Endothelial cell of umbilical vein (primary cell): ENCODE measurements around the gene DNAJC4. TPM values are rescaled to one million over a fixed set of nuclear protein-coding genes. Genes with fewer than 3 reads are reported as not detected.

Source experiments
- BruUV-seq: library from RNA; stranded (reverse); fragments of 400-500 nt; replicated peaks from 2 replicates; lab custom pipeline; 2021; lab: Mats Ljungman, UMichigan
- CTCF ChIA-PET: fragments of 300-600, 350-600 bp; sonication (Branson Sonifier 250); formaldehyde crosslinking; loops from one replicate; lab custom pipeline; 2021; ENCODE audit warnings: antibody characterized with exemption, inconsistent platforms; lab: Charles Lee
- POLR2A ChIA-PET: fragments of 300-600, 350-600 bp; sonication (Branson Sonifier 250); formaldehyde crosslinking; loops from one replicate; lab custom pipeline; 2021; ENCODE audit warnings: antibody characterized with exemption, inconsistent platforms; lab: Charles Lee
- DNase-seq: peaks from one replicate; pipeline ENCODE4 v3.0.0-alpha.2; 2011; ENCODE audit warnings: low read depth, low spot score
- FAIRE-seq: peaks from 2 replicates; lab custom pipeline; 2011; peaks lifted over from hg19 to GRCh38; lab: Jason Lieb, UNC
- H2AFZ ChIP-seq: 2 replicates; pipeline ENCODE4 v1.6.0; 2012; ENCODE audit warnings: low read depth, low read length, control low read depth, inconsistent platforms
- H3K27ac ChIP-seq: 2 replicates; pipeline ENCODE4 v1.5.1; 2011; ENCODE audit warnings: low read depth, mild to moderate bottlenecking, control low read depth, low read length, moderate library complexity; ENCODE audit not compliant: insufficient read depth
- H3K27me3 ChIP-seq, 2 experiments: 2 replicates each; pipeline versions ENCODE4 v1.6.0 to v1.6.1; 2011; ENCODE audit warnings: low read length in 2 of 2, mixed read lengths in 1 of 2; ENCODE audit not compliant: control insufficient read depth in 2 of 2, insufficient read depth in 2 of 2
- H3K36me3 ChIP-seq, 2 experiments: 2 replicates in 1 of 2; 3 replicates in 1 of 2; pipeline ENCODE4 v1.5.1; 2011; ENCODE audit warnings: low read length in 2 of 2, mild to moderate bottlenecking in 1 of 2, moderate library complexity in 1 of 2; ENCODE audit not compliant: control insufficient read depth in 2 of 2, insufficient read depth in 2 of 2; ENCODE audit errors: extremely low read depth in 1 of 2
- H3K4me1 ChIP-seq: 3 replicates; pipeline ENCODE4 v1.5.1; 2011; ENCODE audit warnings: mild to moderate bottlenecking, low read length; ENCODE audit not compliant: control insufficient read depth, insufficient read depth; ENCODE audit errors: extremely low read depth
- H3K4me2 ChIP-seq: 2 replicates; pipeline ENCODE4 v1.6.1; 2011; ENCODE audit warnings: low read length, control low read depth, mixed read lengths; ENCODE audit not compliant: insufficient read depth
- H3K4me3 ChIP-seq, 3 experiments: fragments of 200-600 bp in 1 of 3; sonication (generic), shearing (Covaris generic) in 1 of 3; replicated peaks in 1 of 3; 2 replicates each; pipeline ENCODE4 v1.5.1; 2011 to 2016; ENCODE audit warnings: control low read depth in 3 of 3, low read length in 3 of 3, mild to moderate bottlenecking in 2 of 3, inconsistent platforms in 1 of 3, low read depth in 1 of 3, moderate library complexity in 1 of 3; ENCODE audit not compliant: insufficient read depth in 1 of 3
- H3K79me2 ChIP-seq: 2 replicates; pipeline ENCODE4 v1.6.0; 2012; ENCODE audit warnings: low read length, inconsistent platforms; ENCODE audit not compliant: control insufficient read depth, insufficient read depth
- H3K9ac ChIP-seq: replicated peaks from 2 replicates; pipeline ENCODE3; 2011; ENCODE audit warnings: low read length, control low read depth; ENCODE audit not compliant: insufficient read depth; ENCODE audit errors: extremely low read depth
- H3K9me1 ChIP-seq: replicated peaks from 3 replicates; pipeline ENCODE4 v1.6.0; 2011; ENCODE audit warnings: mild to moderate bottlenecking, low read length; ENCODE audit not compliant: control insufficient read depth, insufficient read depth; ENCODE audit errors: extremely low read depth
- H3K9me3 ChIP-seq: replicated peaks from 2 replicates; pipeline ENCODE4 v1.5.1; 2012; ENCODE audit warnings: low read length, inconsistent platforms; ENCODE audit not compliant: control insufficient read depth, insufficient read depth
- H4K20me1 ChIP-seq: replicated peaks from 2 replicates; pipeline ENCODE3; 2011; ENCODE audit warnings: mild to moderate bottlenecking, low read length; ENCODE audit not compliant: control insufficient read depth, insufficient read depth; ENCODE audit errors: extremely low read depth
- EZH2 ChIP-seq: IDR thresholded peaks from 2 replicates; pipeline ENCODE4 v1.6.1; 2012; ENCODE audit warnings: borderline replicate concordance, low read depth, mild to moderate bottlenecking, moderate library complexity, low read length, inconsistent platforms; ENCODE audit not compliant: severe bottlenecking
- FOS ChIP-seq: IDR thresholded peaks from 2 replicates; pipeline ENCODE4 v1.6.1; 2011; ENCODE audit warnings: mild to moderate bottlenecking, low read length, moderate library complexity, borderline replicate concordance; ENCODE audit not compliant: insufficient read depth
- GATA2 ChIP-seq: IDR thresholded peaks from 2 replicates; pipeline ENCODE4 v1.7.0; 2011; ENCODE audit warnings: low read depth, mild to moderate bottlenecking, moderate library complexity, mixed read lengths, low read length; ENCODE audit not compliant: insufficient read length, insufficient read depth
- MYC ChIP-seq: IDR thresholded peaks from one replicate; pipeline ENCODE4 v1.6.1; 2011; ENCODE audit warnings: mild to moderate bottlenecking, low read depth, low read length
- POLR2AphosphoS5 ChIP-seq: IDR thresholded peaks from 2 replicates; pipeline ENCODE4 v1.6.1; 2012; ENCODE audit warnings: low read depth, mild to moderate bottlenecking, control low read depth, low read length, moderate library complexity; ENCODE audit not compliant: insufficient read depth
- dilution Hi-C: fragments of 300-500 bp; cut with MboI; formaldehyde crosslinking; loops from one replicate; pipeline ENCODE4 v1.15.0; 2019; ENCODE audit warnings: low sequenced_read_pairs; ENCODE audit not compliant: extremely low pct_ligation_motif_present
- intact Hi-C: fragments of 100-400 bp; cut with micrococcal nuclease; formaldehyde crosslinking; loops from one replicate; pipeline ENCODE4 v1.10.0; 2022
- polyA plus RNA-seq, 4 experiments: library from polyadenylated mRNA; depleted of rRNA in 3 of 4; stranded (reverse) in 3 of 4; unstranded in 1 of 4; fragments of >200 nt; gene quantifications; 2 replicates each; pipeline versions ENCODE4 v1.2.1 to v1.2.3, GENCODE V29; 2011 to 2012; ENCODE audit warnings: missing spikeins in 1 of 4
- total RNA-seq: library from RNA; stranded (reverse); gene quantifications from 2 replicates; pipeline ENCODE4 v1.2.3, GENCODE V29; 2021
- TF ChIP-seq, protein P1 (sequence below): IDR thresholded peaks from 2 replicates; pipeline ENCODE4 v1.6.1; 2011; ENCODE audit not compliant: insufficient read depth, insufficient read length
- TF ChIP-seq, protein P2 (sequence below), 2 donors: IDR thresholded peaks; 1 replicate in 1 of 2; 2 replicates in 1 of 2; pipeline ENCODE4 v1.5.1; 2011; ENCODE audit warnings: low read length in 2 of 2, mild to moderate bottlenecking in 2 of 2, moderate library complexity in 2 of 2, control low read depth in 1 of 2, inconsistent platforms in 1 of 2, low read depth in 1 of 2; ENCODE audit not compliant: insufficient read depth in 1 of 2; ENCODE audit errors: extremely low read depth in 1 of 2

DNAJC4 gene
- total and polyA plus RNA-seq, 2 donors (not counting 3 experiments of a cell fraction or from before 2014, with no cell fraction given), result 23.5 to 41.2 TPM

DNA sequence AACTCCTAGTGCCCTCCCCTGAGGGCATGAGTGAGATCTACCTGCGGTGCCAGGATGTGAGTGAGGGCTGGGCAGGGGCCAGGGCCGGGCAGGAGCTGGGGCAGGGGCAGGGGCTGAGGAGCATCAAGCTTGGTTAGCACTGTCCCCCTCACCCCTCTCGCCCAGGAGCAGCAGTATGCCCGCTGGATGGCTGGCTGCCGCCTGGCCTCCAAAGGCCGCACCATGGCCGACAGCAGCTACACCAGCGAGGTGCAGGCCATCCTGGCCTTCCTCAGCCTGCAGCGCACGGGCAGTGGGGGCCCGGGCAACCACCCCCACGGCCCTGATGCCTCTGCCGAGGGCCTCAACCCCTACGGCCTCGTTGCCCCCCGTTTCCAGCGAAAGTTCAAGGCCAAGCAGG is 10.1 kb upstream of the DNAJC4 start:
- Histone ChIP-seq H4K20me1 (no peaks in the 10 kb centered on the region), H3K79me2 (no peaks in the 10 kb centered on the region), H3K9me1 (no peaks in the 10 kb centered on the region), H3K4me1 (peaks cover under 1% of the 10 kb centered on the region), H3K27ac (no peak overlapping the region), H3K9ac (no peak overlapping the region), H3K27me3 (no peaks in the 10 kb centered on the region), H3K9me3 (no peaks in the 10 kb centered on the region), H2AFZ (no peak overlapping the region), H3K4me2 (no peak overlapping the region), H3K36me3 (peaks cover 0 to 6% of the 10 kb centered on the region in 2 experiments), H3K4me3 (no peak overlapping the region)
- ChIA-PET POLR2A (no interaction called here), CTCF (interaction anchor here (1.4 kb wide), 1 partner anchor 35 kb away, joined by 3 read pairs; the partner anchor contains the start of gene STIP1)
- no peak for TF ChIP-seq MYC
- TF ChIP-seq, protein P1, sequence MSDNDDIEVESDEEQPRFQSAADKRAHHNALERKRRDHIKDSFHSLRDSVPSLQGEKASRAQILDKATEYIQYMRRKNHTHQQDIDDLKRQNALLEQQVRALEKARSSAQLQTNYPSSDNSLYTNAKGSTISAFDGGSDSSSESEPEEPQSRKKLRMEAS, result no peak
- TF ChIP-seq GATA2, result no peak
- TF ChIP-seq, protein P2, sequence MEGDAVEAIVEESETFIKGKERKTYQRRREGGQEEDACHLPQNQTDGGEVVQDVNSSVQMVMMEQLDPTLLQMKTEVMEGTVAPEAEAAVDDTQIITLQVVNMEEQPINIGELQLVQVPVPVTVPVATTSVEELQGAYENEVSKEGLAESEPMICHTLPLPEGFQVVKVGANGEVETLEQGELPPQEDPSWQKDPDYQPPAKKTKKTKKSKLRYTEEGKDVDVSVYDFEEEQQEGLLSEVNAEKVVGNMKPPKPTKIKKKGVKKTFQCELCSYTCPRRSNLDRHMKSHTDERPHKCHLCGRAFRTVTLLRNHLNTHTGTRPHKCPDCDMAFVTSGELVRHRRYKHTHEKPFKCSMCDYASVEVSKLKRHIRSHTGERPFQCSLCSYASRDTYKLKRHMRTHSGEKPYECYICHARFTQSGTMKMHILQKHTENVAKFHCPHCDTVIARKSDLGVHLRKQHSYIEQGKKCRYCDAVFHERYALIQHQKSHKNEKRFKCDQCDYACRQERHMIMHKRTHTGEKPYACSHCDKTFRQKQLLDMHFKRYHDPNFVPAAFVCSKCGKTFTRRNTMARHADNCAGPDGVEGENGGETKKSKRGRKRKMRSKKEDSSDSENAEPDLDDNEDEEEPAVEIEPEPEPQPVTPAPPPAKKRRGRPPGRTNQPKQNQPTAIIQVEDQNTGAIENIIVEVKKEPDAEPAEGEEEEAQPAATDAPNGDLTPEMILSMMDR (IDR thresholded peaks at IDR 0.05; ENCODE audit: extremely low read depth in 1 of 2, insufficient read depth in 1 of 2, low read depth in 1 of 2, low read length in 2 of 2), result no peak
- TF ChIP-seq FOS, result no peak
- TF ChIP-seq POLR2AphosphoS5, result no peak
- no peak for TF ChIP-seq EZH2
- dilution Hi-C loops, result no loop called here
- FAIRE-seq, result no peak
- no TSS peak for BruUV-seq
- intact Hi-C loops, result no loop called here
- no peak for DNase-seq
